Measurements from ENCODE around the gene TRMT11. TPM values are rescaled to one million over a fixed set of nuclear protein-coding genes. Genes with fewer than 3 reads are reported as not detected.

TRMT11 gene
- total and polyA plus RNA-seq, 9 of the 15 experiments (the other 6 are each of a cell fraction or from before 2014, with no cell fraction given), result 38.8 to 88.0 (median 59.8) TPM

DNA sequence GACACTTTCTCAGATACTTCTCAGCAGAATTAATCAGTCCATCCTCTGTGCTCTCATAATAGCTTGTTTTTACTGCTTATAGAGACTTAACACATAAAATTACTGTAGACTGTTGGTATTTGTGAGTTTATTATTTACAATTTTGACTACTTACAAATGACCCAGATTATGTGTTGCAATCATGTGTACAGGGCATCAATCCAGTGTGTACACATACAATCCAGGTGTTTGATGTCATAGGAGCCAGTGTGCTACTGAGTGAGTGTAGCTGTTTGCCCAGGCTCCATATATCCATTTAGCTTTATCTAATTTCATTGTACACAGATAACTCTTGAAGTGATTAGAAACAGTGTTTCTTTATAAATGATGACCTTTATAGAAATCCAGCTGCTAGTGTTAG, 31.3 kb downstream of the TRMT11 start (continued):
- TF ChIP-seq, protein P1, sequence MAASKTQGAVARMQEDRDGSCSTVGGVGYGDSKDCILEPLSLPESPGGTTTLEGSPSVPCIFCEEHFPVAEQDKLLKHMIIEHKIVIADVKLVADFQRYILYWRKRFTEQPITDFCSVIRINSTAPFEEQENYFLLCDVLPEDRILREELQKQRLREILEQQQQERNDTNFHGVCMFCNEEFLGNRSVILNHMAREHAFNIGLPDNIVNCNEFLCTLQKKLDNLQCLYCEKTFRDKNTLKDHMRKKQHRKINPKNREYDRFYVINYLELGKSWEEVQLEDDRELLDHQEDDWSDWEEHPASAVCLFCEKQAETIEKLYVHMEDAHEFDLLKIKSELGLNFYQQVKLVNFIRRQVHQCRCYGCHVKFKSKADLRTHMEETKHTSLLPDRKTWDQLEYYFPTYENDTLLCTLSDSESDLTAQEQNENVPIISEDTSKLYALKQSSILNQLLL (CRISPR knock-in tag; IDR thresholded peaks at IDR 0.05; ENCODE audit: borderline replicate concordance), result no peak
- no peak for TF ChIP-seq GATA2 (CRISPR knock-in tag; IDR thresholded peaks at IDR 0.05)
- TF ChIP-seq ZKSCAN3 (CRISPR knock-in tag; IDR thresholded peaks at IDR 0.05), result no peak
- no peak for TF ChIP-seq PHTF2 (CRISPR knock-in tag; IDR thresholded peaks at IDR 0.05)
- no peak for TF ChIP-seq BHLHE40 (IDR thresholded peaks at IDR 0.05; ENCODE audit: low read length)
- TF ChIP-seq ZNF253 (CRISPR knock-in tag; conservative IDR thresholded peaks at IDR 0.05), result no peak

- Histone ChIP-seq H3K4me1 (replicated peaks in 1 of 2; ENCODE audit: control insufficient read depth in 2 of 2, insufficient read depth in 2 of 2, low read length in 2 of 2) (no peaks in the 10 kb centered on the region), H3K4me3 (no peak overlapping the region), H3K9me1 (ENCODE audit: control insufficient read depth, insufficient read depth, low read length) (no peaks in the 10 kb centered on the region), H3K36me3 (ENCODE audit: control insufficient read depth, insufficient read depth, low read length) (peaks cover 91% of the 10 kb centered on the region), H3K9ac (ENCODE audit: insufficient read depth in 1 of 2, low read depth in 2 of 2, low read length in 2 of 2) (no peak overlapping the region), H3K79me2 (ENCODE audit: control insufficient read depth, insufficient read depth, low read length) (no peaks in the 10 kb centered on the region), H4K20me1 (replicated peaks; ENCODE audit: control insufficient read depth, insufficient read depth, low read length) (no peaks in the 10 kb centered on the region), H3K4me2 (ENCODE audit: insufficient read depth, low read length) (no peak overlapping the region), H2AFZ (ENCODE audit: low read depth, low read length) (no peak overlapping the region), H3K27me3 (ENCODE audit: control insufficient read depth in 2 of 2, insufficient read depth in 2 of 2, low read length in 2 of 2) (no peaks in the 10 kb centered on the region), H3K27ac (ENCODE audit: extremely low read depth, low read depth, low read length) (no peak overlapping the region), H3K9me3 (replicated peaks; ENCODE audit: control insufficient read depth, insufficient read depth, low read depth, low read length) (no peaks in the 10 kb centered on the region)
- in situ Hi-C loops (cut with MboI) (no loop called here), intact Hi-C loops (cut with micrococcal nuclease) (no loop called here)
- ChIA-PET POLR2A (interaction anchor here (2.0 kb wide), 1 partner anchor 34 kb away, joined by 5 read pairs; the partner anchor contains the start of gene TRMT11), CTCF (ENCODE audit: low intra/inter-chr PET ratio) (no interaction called here)
- BruUV-seq (replicated peaks), result no TSS peak
- DNase-seq (ENCODE audit: extremely low read depth in 1 of 4, low spot score in 3 of 4) (no peak), ATAC-seq (no peak), FAIRE-seq (no peak)
- TF ChIP-seq, protein P1 (CRISPR knock-in tag; IDR thresholded peaks at IDR 0.05; ENCODE audit: borderline replicate concordance), result peak; percentile 85; the same call in 1 of the 2 replicates
- TF ChIP-seq ZNF408 (CRISPR knock-in tag; IDR thresholded peaks at IDR 0.05; ENCODE audit: low read depth), result peak; percentile 74; the same call in 1 of the 2 replicates
- TF ChIP-seq U2AF2 (optimal IDR thresholded peaks at IDR 0.05; ENCODE audit: low read depth, low read length), result no peak
- no peak for TF ChIP-seq CEBPG (CRISPR knock-in tag; IDR thresholded peaks at IDR 0.05)
- 0 out of 4 replicates have a peak, but pooled peaks of 1 of the 2 experiments have one; percentile 14 for TF ChIP-seq CEBPG (tag; conservative IDR thresholded peaks at IDR 0.05 in 1 of 2, IDR thresholded peaks at IDR 0.05 in 1 of 2)
- no peak for TF ChIP-seq ZNF57 (CRISPR knock-in tag; IDR thresholded peaks at IDR 0.05)
- 0 out of 2 replicates have a peak, but pooled peaks have one; percentile 17 for TF ChIP-seq ZNF707 (CRISPR knock-in tag; conservative IDR thresholded peaks at IDR 0.05)
- peak; percentile 72; the same call in 1 of the 2 replicates for TF ChIP-seq ZNF140 (CRISPR knock-in tag; IDR thresholded peaks at IDR 0.05)
- 96% methylated on average over 5 of the region's 5 CpGs for WGBS (ENCODE audit: insufficient coverage, low coverage, missing lambda C conversion rate)
Observed at GRCh38 chr6:126020305-126021050, 34.1 kb downstream of the TRMT11 start.

Measured in K562 (cell line).